Measurements from ENCODE around the gene NAB1.

Gene NAB1

GRCh38 chr2:190626641-190627210 lies 22.2 kb upstream of the NAB1 start:
- Mint-ChIP-seq H3K4me3 (no peak overlapping the region), H3K27ac (no peak overlapping the region), H3K4me1 (ENCODE audit: low read depth in 2 of 2) (peaks cover 8 to 9% of the 10 kb centered on the region in 2 donors), H3K27me3 (peaks cover 16 to 18% of the 10 kb centered on the region in 2 donors), H3K9me3 (peaks cover 3 to 6% of the 10 kb centered on the region in 2 donors), H3K36me3 (ENCODE audit: insufficient read depth) (no peaks in the 10 kb centered on the region)
- ATAC-seq (replicated peaks) (no peak), DNase-seq (no peak)

- H3K4me3 Mint-ChIP-seq = peak overlapping the region; percentile 81 to 86
- ATAC-seq (replicated peaks) (peak; percentile 71), DNase-seq (no peak)
- H3K9me3 Mint-ChIP-seq = peaks cover 3 to 6% of the 10 kb centered on the region in 2 donors
- peaks cover 8 to 9% of the 10 kb centered on the region in 2 donors for H3K4me1 Mint-ChIP-seq (ENCODE audit: low read depth in 2 of 2)
- H3K36me3 Mint-ChIP-seq (ENCODE audit: insufficient read depth) = no peaks in the 10 kb centered on the region
- peaks cover 16 to 18% of the 10 kb centered on the region in 2 donors for H3K27me3 Mint-ChIP-seq
- H3K27ac Mint-ChIP-seq = peak overlapping the region; percentile 74 to 88
Observed at GRCh38 chr2:190627448-190628412, 21.2 kb upstream of the NAB1 start.

DNA sequence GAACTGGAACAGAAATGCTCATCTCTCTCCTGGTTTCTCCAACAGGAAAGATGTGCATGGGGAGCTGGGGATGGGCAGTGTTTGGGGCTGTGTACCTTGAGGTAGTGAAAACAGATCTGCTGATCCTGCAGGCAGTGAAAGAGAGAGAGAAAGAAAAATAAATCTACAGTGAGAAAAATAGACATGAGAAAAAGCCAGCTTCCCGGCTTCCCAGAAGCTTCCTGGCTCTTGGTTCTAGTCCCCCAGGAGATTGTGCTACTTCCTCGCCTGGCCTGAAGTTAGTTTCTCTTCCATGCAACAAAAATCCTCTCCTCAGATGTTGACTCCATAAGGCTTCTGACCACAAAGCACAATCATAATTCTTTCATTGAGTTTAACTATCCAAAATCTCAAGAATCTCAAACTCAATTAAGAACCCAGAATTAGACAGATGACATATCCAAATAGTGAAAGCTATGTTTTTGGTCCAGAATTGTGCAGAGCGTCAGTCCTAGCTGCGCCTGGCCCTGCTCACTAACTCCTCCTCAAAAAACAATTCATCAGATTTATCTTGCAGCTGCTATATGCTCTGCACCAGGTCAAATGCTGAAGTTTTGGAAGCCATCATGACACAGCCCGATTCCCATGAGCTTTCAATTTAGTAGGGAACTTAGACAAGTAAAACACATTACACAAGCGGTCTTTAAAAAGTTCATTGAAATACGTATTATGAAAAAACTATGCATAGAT lies 20.1 kb upstream of the NAB1 start:
- Mint-ChIP-seq H3K4me3 (peak overlapping the region; percentile 81 to 86), H3K9me3 (peaks cover 3 to 6% of the 10 kb centered on the region in 2 donors), H3K27me3 (peaks cover 16 to 18% of the 10 kb centered on the region in 2 donors), H3K27ac (peak overlapping the region in 1 of 2 donors; percentile 88), H3K36me3 (ENCODE audit: insufficient read depth) (no peaks in the 10 kb centered on the region), H3K4me1 (ENCODE audit: low read depth in 2 of 2) (peaks cover 8 to 9% of the 10 kb centered on the region in 2 donors)
- ATAC-seq (replicated peaks) (no peak), DNase-seq (no peak)

DNA sequence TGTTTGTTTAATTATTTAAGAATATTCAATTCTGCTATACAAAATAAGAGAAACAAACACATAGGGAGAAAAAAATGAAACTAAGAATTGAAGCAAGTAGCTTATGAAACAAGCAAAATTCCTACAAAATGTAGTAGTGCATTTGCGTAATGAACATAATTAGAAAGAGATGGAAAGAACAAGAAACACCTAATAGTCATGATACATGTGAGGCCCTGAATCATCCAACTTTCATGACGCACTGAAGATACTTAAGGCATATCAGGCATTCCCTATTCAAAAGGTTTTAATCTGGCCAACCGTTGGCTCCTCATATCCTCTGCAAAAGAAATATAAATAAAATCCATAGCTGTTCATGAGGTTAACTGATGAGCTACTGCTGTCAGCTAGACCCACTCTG lies 14.5 kb upstream of the NAB1 start:
- no peaks in the 10 kb centered on the region for H3K9me3 Mint-ChIP-seq
- H3K27ac Mint-ChIP-seq = no peak overlapping the region
- H3K36me3 Mint-ChIP-seq (ENCODE audit: insufficient read depth) = no peaks in the 10 kb centered on the region
- DNase-seq = no peak
- H3K27me3 Mint-ChIP-seq = no peaks in the 10 kb centered on the region
- ATAC-seq (replicated peaks) = no peak
- no peak overlapping the region for H3K4me3 Mint-ChIP-seq
- H3K4me1 Mint-ChIP-seq (ENCODE audit: low read depth in 2 of 2) = no peaks in the 10 kb centered on the region

GRCh38 chr2:190635781-190636180 lies 13.1 kb upstream of the NAB1 start:
- H3K27ac Mint-ChIP-seq = no peak overlapping the region
- no peak for ATAC-seq (replicated peaks)
- H3K27me3 Mint-ChIP-seq = no peaks in the 10 kb centered on the region
- no peaks in the 10 kb centered on the region for H3K36me3 Mint-ChIP-seq (ENCODE audit: insufficient read depth)
- H3K4me1 Mint-ChIP-seq (ENCODE audit: low read depth in 2 of 2) = no peaks in the 10 kb centered on the region
- no peak for DNase-seq
- H3K9me3 Mint-ChIP-seq = no peaks in the 10 kb centered on the region
- no peak overlapping the region for H3K4me3 Mint-ChIP-seq

- Mint-ChIP-seq H3K4me1 (ENCODE audit: low read depth in 2 of 2) (no peaks in the 10 kb centered on the region), H3K36me3 (ENCODE audit: insufficient read depth) (no peaks in the 10 kb centered on the region), H3K27me3 (no peaks in the 10 kb centered on the region), H3K27ac (no peak overlapping the region), H3K4me3 (no peak overlapping the region), H3K9me3 (no peaks in the 10 kb centered on the region)
- DNase-seq (no peak), ATAC-seq (replicated peaks) (no peak)
Observed at GRCh38 chr2:190636361-190636760, 12.5 kb upstream of the NAB1 start.

- no peak for DNase-seq
- Mint-ChIP-seq H3K36me3 (ENCODE audit: insufficient read depth) (no peaks in the 10 kb centered on the region), H3K9me3 (no peaks in the 10 kb centered on the region), H3K27me3 (no peaks in the 10 kb centered on the region), H3K27ac (peak overlapping the region in 1 of 2 donors; percentile 5), H3K4me1 (ENCODE audit: low read depth in 2 of 2) (no peaks in the 10 kb centered on the region), H3K4me3 (no peak overlapping the region)
- ATAC-seq (replicated peaks) = no peak
Observed at GRCh38 chr2:190637281-190637734, 11.6 kb upstream of the NAB1 start.

DNA sequence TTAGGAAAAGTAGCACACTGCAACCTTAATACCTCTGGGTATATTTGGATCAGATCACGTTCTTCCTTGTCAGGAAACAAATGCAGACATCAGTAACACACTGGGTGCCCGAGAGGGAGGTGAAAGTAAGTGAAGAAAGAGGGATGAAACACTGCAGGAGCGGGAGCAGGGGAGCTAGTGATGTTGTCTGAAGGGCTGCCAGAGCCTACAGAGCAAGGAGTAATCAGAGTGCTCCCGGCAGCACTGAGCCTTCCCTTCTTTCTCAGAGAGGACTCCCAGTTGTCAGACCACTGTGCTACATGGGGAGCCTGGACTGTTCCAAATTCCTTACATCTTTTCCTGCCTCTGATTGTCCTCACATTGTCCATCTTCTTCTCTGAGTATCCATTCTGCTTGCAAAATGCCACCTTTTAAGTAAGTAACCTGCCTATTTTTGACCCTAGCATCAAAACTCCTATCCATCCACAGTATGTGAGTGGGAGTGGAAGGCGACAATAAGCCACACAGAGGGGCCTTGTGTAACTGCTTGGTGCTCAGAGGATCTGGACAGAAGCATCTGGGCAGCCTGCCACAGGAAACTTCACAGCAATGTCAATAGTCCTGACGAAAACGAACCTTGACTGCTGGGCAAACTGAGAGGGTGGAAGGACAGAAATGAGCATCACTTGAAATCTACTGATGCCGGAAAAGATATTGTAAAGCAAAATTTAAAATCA lies 10.8 kb upstream of the NAB1 start:
- Mint-ChIP-seq H3K27me3 (no peaks in the 10 kb centered on the region), H3K36me3 (ENCODE audit: insufficient read depth) (no peaks in the 10 kb centered on the region), H3K4me1 (ENCODE audit: low read depth in 2 of 2) (no peaks in the 10 kb centered on the region), H3K4me3 (no peak overlapping the region), H3K9me3 (no peaks in the 10 kb centered on the region), H3K27ac (peak overlapping the region in 1 of 2 donors; percentile 5)
- no peak for DNase-seq
- no peak for ATAC-seq (replicated peaks)

DNA sequence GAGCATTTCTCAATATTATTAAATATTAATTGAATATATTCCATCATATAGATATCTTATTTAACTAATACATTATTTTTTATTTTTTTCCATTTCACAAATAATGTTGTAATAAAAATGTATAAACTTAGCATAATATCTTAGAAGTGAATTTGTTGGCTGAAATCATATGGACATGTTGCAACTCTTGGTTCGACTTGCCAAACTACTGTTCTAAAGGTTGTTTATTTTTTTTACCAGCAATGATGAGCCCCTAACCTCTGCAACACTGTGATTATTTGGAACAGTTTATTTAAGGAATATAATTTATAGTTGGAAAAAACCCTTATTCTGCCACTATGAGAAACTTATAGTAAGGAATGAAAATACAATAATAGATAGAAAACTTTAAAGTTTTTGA lies 8.8 kb upstream of the NAB1 start:
- DNase-seq (no peak), ATAC-seq (replicated peaks) (no peak)
- Mint-ChIP-seq H3K36me3 (ENCODE audit: insufficient read depth) (no peaks in the 10 kb centered on the region), H3K27ac (no peak overlapping the region), H3K9me3 (no peaks in the 10 kb centered on the region), H3K4me1 (ENCODE audit: low read depth in 2 of 2) (no peaks in the 10 kb centered on the region), H3K4me3 (no peak overlapping the region), H3K27me3 (no peaks in the 10 kb centered on the region)

DNA sequence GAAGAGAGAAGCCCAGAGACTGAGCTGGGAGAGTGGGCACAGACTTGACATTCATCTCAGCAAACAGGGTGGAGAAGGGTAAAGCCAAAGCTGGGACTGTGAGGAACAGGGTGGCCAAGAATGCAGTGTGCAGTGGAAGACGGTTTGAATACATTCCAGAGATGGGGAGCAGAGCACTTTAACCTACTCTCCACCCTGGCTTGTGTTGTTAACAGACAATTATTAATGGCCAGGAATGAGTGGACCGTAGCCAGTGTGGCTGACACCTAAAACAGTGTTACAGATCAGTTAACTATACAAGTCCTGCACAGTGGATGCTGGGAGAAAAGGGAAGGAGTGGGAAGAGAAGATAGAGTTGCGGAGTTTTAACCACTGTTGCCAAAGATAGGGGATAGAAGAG lies 7.4 kb upstream of the NAB1 start:
- no peak overlapping the region for H3K27ac Mint-ChIP-seq
- ATAC-seq (replicated peaks) = no peak
- DNase-seq = no peak
- no peaks in the 10 kb centered on the region for H3K36me3 Mint-ChIP-seq (ENCODE audit: insufficient read depth)
- H3K4me3 Mint-ChIP-seq = no peak overlapping the region
- H3K27me3 Mint-ChIP-seq = no peaks in the 10 kb centered on the region
- no peaks in the 10 kb centered on the region for H3K9me3 Mint-ChIP-seq
- peaks cover 0 to 7% of the 10 kb centered on the region in 2 donors for H3K4me1 Mint-ChIP-seq (ENCODE audit: low read depth in 2 of 2)

GRCh38 chr2:190646780-190647522 lies 1.9 kb upstream of the NAB1 start:
- H3K4me3 Mint-ChIP-seq = peak overlapping the region; percentile 15 to 89

GRCh38 chr2:190648289-190649034 lies 421 bp upstream of the NAB1 start:
- H3K4me3 Mint-ChIP-seq = peak overlapping the region; percentile 89 to 90
- H3K4me1 Mint-ChIP-seq (ENCODE audit: low read depth in 2 of 2) = peaks cover 11 to 23% of the 10 kb centered on the region in 2 donors
- no peaks in the 10 kb centered on the region for H3K27me3 Mint-ChIP-seq
- H3K27ac Mint-ChIP-seq = peak overlapping the region; percentile 95 to 96
- peaks cover 18% of the 10 kb centered on the region for H3K36me3 Mint-ChIP-seq (ENCODE audit: insufficient read depth)
- H3K9me3 Mint-ChIP-seq = no peaks in the 10 kb centered on the region
- DNase-seq (peak; percentile 82 to 89 (median 87)), ATAC-seq (replicated peaks) (peak; percentile 73)

More at GRCh38 chr2:190646780-190647522, 1.9 kb upstream of the NAB1 start:
- H3K4me1 Mint-ChIP-seq (ENCODE audit: low read depth in 2 of 2) = peaks cover 11 to 23% of the 10 kb centered on the region in 2 donors
- H3K36me3 Mint-ChIP-seq (ENCODE audit: insufficient read depth) = peaks cover 18% of the 10 kb centered on the region
- H3K27me3 Mint-ChIP-seq = no peaks in the 10 kb centered on the region
- no peaks in the 10 kb centered on the region for H3K9me3 Mint-ChIP-seq
- peak overlapping the region; percentile 10 to 95 for H3K27ac Mint-ChIP-seq
- ATAC-seq (replicated peaks) (no peak), DNase-seq (no peak)

Measured in effector memory CD8-positive, alpha-beta T cell (primary cell).